ENCODE measurements around the gene SENP7.

The SENP7 gene

GRCh38 chr3:101278727-101279126, 234.3 kb downstream of the SENP7 start:
- DNase-seq (ENCODE audit: low read depth), result no peak
- H3K4me3 ChIP-seq (ENCODE audit: control insufficient read depth, low read depth, low read length), result no peak overlapping the region
- TF ChIP-seq, protein P1, sequence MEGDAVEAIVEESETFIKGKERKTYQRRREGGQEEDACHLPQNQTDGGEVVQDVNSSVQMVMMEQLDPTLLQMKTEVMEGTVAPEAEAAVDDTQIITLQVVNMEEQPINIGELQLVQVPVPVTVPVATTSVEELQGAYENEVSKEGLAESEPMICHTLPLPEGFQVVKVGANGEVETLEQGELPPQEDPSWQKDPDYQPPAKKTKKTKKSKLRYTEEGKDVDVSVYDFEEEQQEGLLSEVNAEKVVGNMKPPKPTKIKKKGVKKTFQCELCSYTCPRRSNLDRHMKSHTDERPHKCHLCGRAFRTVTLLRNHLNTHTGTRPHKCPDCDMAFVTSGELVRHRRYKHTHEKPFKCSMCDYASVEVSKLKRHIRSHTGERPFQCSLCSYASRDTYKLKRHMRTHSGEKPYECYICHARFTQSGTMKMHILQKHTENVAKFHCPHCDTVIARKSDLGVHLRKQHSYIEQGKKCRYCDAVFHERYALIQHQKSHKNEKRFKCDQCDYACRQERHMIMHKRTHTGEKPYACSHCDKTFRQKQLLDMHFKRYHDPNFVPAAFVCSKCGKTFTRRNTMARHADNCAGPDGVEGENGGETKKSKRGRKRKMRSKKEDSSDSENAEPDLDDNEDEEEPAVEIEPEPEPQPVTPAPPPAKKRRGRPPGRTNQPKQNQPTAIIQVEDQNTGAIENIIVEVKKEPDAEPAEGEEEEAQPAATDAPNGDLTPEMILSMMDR (conservative IDR thresholded peaks at IDR 0.05; ENCODE audit: control insufficient read depth, insufficient read depth, low read depth, low read length), result no peak
